Activated CD4-positive, alpha-beta T cell treated with anti-CD3 and anti-CD28 coated beads, Interleukin-2, amount 50 U/mL, for 1 hour (primary cell): ENCODE measurements around the gene PLRG1.
"Not testable (repeated sequence)": the region's sequence is repeated elsewhere in the genome, so short reads cannot be mapped to it uniquely, and the experiment has no call there.

Source experiments
- DNase-seq: peaks from one replicate; pipeline ENCODE4 v3.0.0-alpha.2; 2020

The PLRG1 gene

DNA sequence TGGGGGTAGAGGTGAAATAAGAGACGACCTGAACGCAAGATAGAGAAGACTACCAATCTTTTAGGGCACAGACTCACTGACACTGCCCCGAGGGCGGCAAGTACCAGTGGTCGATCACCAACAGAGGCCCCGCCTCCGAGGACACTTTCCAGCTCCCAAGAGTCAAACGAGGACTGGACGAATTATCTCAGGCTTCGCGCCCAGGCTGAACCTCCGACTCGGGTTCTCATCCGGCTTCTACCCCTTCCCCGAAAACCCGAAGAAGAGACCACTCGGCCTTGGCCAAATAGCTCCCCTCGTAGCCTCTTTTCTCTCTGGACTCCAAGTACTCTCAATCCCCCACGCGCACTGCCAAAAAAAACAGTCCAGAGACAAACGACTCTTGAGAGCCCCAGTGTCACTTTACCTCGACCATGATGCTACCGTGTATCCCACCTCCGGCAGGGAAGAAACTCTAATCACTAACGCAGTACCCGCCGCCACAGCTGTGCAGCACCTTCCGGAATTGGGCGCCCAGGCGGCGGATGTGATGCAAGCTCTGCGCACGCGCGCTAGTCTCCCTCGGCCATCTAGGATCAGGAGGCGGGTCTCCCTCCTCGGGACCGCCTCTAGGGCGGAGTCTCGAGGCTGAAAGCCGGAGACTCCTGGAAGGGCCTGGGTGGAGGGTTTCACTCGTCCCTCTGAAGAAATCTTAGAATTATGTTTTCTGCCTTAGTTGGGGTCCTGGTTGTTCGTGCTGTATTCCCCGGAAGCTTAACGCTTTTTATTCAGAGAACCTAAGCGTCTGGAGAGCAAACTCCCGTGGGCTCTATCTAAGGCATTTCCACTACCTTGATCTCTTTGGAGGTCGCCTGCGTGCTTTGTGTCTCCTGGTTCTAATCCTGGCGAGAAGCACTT is at the start of gene PLRG1:
Gene PLRG1, minus strand, starts transcription at position 507 of the 897 bp plus-strand sequence. Its CDS starts 92 bp downstream, at position 415.
- DNase-seq, result peak; percentile 96

DNA sequence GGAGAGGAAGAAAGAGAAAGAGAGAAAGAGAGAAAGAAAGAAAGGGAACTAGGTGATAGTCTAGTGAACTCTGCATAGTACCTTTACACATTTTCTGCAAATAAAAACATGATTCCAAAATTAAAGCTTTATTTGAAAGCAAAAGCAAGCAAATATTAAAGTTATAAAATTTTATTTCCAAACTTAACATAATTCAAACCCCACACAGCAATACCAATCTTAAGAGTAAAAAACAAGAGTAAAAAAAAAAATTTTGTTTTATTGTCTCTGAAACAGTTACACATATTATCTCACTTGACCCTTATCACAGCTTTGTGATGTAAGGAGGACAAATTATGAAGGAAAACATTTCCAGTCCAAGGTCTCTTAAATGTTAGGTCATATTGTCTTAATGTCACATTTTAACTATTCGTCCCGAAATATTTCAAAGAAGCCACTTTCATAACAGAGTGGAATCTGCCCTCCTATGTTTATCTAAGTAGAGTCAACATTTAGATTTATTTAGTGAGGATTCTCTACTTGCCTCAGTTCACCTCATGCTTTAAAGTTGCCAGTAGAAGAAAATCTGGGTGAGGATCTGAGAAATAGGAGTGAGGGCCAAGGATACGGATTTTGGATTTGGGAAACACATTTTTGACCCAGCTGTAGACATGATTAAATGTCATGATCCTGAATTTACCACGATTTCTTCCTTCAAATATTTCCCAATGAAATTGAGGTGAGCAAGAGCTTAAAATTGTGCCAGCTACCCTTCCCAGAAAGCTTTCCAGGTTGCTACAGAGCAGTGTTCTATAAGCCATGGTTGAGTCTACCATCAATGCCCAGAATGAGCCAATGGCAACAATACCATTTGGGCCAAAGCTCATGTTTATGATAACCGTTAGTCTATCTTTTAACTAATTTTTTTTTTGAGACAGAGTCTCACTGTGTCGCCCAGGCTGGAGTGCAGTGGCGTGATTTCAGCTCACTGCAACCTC is 47.9 kb upstream of the PLRG1 start:
- DNase-seq, result no peak

DNA sequence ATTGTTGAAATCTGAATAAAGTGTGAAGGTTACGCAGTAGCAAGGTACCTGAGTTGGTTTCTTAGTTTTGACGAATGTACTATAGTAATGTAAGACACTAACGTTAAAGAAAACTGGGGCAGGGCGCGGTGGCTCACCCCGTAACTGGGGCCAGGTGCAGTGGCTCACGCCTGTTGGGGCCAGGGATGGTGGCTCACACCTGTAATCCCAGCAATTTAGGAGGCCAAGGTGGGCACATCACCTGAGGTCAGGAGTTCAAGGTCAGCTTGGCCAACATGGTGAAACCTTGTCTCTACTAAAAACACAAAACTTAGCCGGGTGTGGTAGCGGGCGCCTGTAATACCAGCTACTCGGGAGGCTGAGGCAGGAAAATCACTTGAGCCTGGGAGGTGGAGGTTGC is 47.1 kb upstream of the PLRG1 start:
- not testable (repeated sequence) for DNase-seq

DNA sequence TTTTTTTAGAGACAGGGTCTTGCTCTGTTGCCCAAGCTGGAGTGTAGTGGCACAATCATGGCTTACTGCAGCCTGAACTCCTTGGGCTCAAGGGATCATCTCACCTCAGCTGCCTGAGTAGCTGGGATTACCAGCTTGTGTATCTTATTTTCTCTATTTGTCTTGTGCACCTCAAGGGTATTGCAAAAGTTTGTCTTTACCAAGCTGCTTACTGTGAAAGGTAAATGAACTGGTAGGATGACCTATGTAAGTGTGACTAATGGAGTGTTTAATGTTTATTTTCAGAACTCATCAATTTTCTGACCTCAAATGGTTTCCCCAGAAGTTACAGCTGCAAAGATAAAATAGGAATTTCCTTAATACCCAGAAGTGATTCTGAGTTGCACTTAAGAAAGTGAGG is 45.6 kb upstream of the PLRG1 start:
- no peak for DNase-seq

DNA sequence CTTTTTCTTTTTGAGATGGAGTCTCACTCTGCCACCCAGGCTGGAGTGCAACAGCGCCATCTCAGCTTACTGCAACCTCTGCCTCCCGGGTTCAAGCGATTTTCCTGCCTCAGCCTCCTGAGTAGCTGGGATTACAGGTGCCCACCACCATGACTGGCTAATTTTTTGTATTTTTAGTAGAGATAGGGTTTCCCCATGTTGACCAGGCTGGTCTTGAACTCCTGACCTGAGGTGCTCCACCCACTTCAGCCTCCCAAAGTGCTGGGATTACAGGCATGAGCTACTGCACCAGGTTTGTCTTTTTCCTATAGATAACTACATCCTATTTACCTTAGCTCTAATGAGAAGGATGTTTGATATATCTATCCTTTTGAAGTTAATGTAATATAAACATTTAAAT is 44.1 kb upstream of the PLRG1 start:
- not testable (repeated sequence) for DNase-seq

DNA sequence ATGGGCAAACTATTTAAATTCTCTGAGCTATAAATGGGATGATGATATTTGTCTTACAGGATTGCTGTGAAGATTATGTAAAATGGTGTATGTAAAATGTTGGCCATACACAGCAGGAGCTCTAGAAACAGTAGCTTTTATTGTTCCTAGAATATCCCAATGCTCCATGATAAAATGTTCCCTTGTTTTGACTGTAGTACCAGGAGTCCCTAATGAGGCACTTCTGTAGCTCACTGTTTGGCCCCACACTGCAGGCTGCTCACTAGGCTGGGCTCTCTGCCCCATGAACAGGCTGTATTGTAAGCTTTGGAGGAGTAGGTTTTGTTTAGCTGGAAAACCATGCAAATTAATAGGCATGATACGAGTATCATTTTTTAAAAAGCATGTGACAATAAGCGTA is 43.7 kb upstream of the PLRG1 start:
- DNase-seq, result no peak

GRCh38 chr4:154591890-154592289 is 41.7 kb upstream of the PLRG1 start:
- DNase-seq, result no peak

- DNase-seq, result no peak
Observed at GRCh38 chr4:154590329-154591006, 40.3 kb upstream of the PLRG1 start, which contains the start of gene FGA. Gene FGA (minus strand): TSS chr4:154590742. CDS start chr4:154590687, 55 bp downstream.

DNA sequence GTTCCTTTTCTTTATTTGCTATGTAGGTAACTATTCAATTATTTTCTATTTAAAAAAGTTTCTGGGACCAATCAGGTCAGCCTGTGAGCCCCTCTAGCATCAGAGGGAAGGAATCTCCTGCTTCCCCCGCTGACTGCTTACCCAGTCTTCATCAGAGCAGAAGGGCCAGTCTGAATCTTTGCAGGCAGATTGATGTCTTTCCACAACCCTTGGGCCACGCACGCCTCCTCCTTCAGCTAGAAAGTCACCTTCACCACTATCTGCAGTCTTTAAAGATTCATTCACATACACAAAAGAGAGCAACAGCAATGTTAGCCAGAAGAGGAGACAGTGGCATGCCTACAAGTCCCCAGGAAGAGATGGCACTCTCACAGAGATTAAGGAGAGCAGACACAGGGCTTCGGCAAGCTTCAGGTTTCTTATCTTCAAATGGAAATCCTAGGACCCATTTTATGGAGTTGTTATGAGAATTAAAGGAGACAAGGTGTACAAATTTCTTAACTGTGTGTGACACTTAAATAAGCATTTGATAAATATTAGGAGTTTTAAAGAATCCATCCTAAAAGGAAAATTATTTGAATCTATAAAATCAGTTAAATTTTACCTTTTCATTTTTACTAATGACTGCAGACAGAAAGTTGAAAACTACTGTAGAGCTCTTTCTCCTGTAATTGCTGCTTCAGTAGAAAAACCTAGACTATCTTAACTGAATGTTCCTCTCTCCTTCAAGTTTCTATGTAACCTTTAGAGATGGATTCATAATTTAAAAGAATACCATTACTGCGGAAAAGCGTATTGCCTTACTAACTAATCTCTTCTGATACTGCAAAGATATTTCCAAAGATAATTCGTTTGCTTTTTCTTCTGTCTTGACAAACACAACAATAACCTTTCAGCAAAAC is 39.3 kb upstream of the PLRG1 start:
- no peak for DNase-seq

DNA sequence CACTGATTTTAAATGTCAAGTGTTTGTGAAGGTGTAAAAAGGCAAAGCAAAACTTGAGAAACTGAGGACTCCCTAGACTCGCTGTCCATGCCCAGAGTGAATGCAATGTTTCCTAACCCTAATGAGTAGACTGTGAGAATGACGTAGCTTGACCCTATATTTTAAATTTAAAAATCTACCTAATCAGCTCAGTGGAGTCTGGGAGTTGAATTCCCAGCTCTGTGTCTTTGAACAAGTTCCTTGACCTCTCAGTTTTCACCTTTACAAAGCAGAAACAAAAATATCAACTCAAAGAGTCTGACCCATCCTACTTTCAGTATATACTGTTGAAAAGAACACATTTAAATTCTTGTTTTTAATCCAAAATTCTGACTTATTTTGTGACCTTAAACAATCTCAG is 38.0 kb upstream of the PLRG1 start:
- DNase-seq, result no peak

DNA sequence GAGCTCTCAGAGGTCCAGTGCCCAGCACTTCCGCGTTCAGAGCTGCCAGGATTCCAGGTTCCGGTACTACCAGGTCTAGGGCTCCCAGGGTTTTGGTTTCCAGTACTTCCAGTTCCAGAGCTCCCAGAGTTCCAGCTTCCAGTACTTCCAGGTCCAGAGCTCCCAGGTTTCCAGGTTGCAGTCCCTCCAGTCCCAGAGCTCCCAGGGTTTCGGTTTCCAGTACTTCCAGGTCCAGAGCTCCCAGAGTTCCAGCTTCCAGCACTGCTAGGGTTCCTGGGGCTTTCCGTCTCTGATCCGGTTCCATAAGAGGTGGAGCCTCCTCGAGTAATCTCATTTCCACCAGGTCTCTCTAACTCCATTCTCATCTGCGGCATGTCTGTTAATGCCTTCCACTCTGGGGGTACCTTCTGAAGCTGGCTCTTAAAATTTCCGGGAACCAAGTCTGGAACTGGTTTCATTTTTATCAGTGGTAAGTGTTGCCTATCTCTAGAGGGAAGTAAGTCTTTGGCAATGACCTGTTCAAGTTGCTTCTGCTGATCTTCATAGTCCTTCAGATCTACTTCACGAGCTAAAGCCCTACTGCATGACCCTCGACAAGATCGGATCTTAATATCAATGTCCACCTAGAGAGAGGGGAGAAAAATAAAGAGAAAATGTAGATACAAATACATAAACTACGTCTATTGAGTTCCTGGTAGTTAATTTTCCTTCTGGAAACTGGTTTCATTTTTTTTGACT is 36.3 kb upstream of the PLRG1 start:
- no peak for DNase-seq

DNA sequence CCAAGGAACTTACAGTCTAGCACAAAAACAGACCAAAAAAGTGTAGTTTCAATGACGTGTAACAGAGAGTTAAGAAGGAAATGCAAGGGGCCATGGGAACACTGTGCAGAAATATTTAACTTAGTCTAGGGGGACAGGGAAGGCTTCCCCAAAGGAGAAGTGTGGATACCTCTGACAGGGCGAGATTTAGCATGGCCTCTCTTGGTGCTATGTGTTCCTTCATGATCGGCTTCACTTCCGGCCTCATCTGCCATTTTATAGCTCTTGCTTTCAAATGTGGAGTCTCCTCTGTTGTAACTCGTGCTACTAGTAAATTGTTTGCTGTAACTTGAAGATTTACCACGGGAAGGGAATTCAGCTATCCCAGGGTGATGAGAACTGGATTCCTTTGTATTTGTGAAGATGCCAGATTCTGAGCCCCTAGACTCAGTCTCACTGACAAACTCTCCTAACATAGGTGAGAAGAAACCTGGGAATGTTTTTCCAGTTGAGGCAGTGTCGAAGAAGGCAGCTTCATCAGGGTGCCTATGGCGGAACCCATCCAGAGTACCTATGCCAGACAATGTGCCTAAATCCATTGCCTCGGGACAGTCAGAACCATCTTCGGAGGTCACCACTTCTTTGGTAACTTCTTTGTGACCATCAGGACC is 35.3 kb upstream of the PLRG1 start:
- no peak for DNase-seq

DNA sequence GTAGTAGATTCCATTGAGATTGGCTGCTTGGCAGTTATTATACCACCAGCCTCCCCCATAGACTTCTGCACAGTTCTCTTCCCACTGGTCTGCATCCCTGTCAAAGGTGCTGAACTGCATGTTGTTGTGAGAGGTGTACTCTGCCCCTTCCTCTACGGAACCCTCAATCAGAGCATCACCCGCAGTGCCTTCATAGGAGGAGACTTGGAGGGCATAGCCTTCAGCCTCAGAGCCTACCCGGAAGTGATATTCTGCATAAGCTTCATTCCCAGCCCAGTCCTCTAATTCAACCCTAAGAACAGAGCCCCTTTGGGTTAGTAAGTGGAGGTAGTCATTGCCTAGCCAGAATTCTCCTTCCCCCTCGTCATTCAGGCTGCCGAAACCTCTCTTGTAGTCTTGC is 34.1 kb upstream of the PLRG1 start:
- no peak for DNase-seq

DNA sequence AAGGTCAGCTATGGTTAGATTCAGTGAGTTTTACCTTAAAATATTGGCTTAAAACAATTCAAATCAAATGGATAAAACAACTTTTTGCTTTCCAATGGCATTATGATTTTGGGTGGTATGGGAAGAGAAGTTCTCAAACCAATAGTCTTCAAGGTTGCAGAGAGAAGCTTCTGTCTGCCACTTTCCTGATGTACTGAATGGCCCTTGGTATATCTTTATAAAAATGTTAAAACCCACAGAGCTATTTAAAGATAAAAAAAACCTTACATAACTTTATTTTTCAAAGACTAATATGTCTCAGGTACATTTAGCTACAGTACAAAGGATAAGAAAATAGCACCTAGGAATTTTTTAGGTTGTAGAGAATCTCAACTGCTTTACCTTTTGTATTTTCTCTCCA is 33.5 kb upstream of the PLRG1 start:
- DNase-seq, result no peak

GRCh38 chr4:154583230-154583629 is 33.0 kb upstream of the PLRG1 start:
- no peak for DNase-seq

DNA sequence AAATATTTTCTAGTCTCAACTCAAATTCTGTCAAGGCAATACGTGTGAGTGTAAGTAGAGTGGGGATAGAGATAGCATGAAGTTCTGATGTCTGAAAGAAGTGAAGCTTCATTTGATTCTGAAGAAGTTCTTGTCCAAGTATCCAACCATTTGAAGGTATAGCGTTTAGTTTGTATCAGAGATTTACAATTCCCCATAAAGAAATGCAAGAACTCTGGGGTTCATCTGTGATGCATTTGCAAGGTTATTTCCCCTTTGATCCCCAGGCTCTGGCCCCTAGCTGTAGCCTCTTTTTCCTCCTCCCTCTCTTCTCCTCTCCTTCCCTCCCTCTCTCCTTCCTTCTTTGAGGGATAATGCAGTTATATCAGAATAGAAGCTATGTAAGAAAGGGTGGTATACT is 32.5 kb upstream of the PLRG1 start:
- no peak for DNase-seq

DNA sequence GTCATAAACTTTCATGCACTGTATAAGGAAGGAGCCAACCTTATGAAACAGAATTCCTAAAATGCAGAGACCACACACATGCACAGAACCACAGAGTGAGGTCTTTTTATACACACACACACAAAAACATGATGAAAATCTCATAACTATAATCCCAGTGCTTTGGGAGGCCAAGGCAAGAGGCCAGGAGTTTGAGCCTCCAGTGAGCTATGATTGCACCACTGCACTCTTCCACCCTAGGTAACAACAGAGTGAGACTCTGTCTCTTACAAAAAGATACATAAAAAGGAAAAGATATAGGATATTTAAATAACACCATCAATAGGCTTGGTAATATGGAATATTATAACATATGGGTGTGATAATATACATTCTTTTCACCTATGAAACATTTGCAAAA is 29.7 kb upstream of the PLRG1 start:
- no peak for DNase-seq

DNA sequence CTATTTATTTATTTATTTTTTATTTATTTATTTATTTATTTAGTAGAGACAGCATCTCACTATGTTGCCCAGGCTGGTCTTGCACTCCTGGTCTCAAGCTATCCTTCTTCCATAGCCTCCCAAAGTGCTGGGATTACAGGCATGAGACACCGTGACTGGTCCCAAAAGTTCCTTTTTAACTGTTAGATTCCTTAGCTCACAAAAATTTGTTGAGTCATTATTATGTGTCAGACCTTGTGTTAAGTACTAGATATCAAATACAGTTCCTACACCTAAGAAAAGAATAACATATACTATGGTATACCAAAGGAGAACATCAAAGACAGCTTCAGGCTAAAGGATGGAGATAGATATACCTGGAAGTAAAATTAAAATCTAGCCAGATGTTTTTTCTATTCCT is 28.7 kb upstream of the PLRG1 start:
- DNase-seq, result no peak

GRCh38 chr4:154577324-154577723 is 27.1 kb upstream of the PLRG1 start:
- DNase-seq, result no peak

DNA sequence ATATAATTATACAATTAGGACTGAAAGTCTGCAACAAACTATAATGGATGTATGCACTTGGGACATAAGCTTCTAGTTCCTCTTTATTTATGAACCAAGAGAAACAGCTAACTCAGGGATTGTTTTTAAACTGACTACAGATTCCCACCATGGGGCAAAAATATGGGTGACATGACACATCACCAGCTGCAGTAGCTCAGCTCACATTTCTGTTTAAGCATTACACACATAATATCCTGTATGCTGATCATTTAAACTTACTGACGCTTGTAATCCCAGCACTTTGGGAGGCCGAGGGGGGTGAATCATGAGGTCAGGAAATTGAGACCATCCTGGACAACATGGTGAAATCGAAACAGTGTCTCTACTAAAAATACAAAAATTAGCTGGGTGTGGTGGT is 24.1 kb upstream of the PLRG1 start:
- DNase-seq, result no peak
